HEK293T (cell line): ENCODE data around the gene ZSCAN10.

ENCODE experiments used
- CTCF ChIA-PET: fragments of 350-600 bp; formaldehyde crosslinking; extraction: SDS; loops from one replicate; lab custom pipeline; 2021; ENCODE audit warnings: antibody characterized with exemption, inconsistent platforms; lab: Yijun Ruan, JAX
- POLR2A ChIA-PET: fragments of 350-600 bp; formaldehyde crosslinking; extraction: SDS; loops from one replicate; lab custom pipeline; 2020; ENCODE audit warnings: antibody characterized with exemption, inconsistent platforms; lab: Yijun Ruan, JAX
- DNase-seq: peaks from one replicate; pipeline ENCODE4 v3.0.0; 2012; ENCODE audit warnings: mixed read lengths; ENCODE audit errors: extremely low spot score
- ARNT ChIP-seq: fragments of 450-650 bp; IDR thresholded peaks from 2 replicates; pipeline ENCODE4 v1.6.1; 2017; ENCODE audit warnings: mild to moderate bottlenecking
- BHLHE40 ChIP-seq: fragments of 450-650 bp; IDR thresholded peaks from 2 replicates; pipeline ENCODE4 v1.6.1; 2016; ENCODE audit warnings: mild to moderate bottlenecking, moderate library complexity, borderline replicate concordance
- CTBP1 ChIP-seq: fragments of 450-650 bp; IDR thresholded peaks from 2 replicates; pipeline ENCODE4 v1.6.1; 2016; ENCODE audit warnings: borderline replicate concordance
- ELF4 ChIP-seq: fragments of 450-650 bp; IDR thresholded peaks from 2 replicates; pipeline ENCODE4 v1.6.1; 2017; ENCODE audit warnings: antibody characterized with exemption
- FOXA1 ChIP-seq: fragments of 450-650 bp; IDR thresholded peaks from 2 replicates; pipeline ENCODE4 v1.6.1; 2016; ENCODE audit warnings: mild to moderate bottlenecking
- FOXK2 ChIP-seq: fragments of 450-650 bp; IDR thresholded peaks from 2 replicates; pipeline ENCODE4 v1.6.1; 2016; ENCODE audit warnings: mild to moderate bottlenecking
- FOXM1 ChIP-seq: fragments of 450-650 bp; IDR thresholded peaks from 2 replicates; pipeline ENCODE4 v1.6.1; 2017; ENCODE audit warnings: mild to moderate bottlenecking, borderline replicate concordance
- HDGF ChIP-seq: fragments of 450-650 bp; IDR thresholded peaks from 2 replicates; pipeline ENCODE4 v1.6.1; 2017; ENCODE audit warnings: antibody characterized with exemption, borderline replicate concordance
- L3MBTL2 ChIP-seq: fragments of 450-650 bp; conservative IDR thresholded peaks from 2 replicates; pipeline ENCODE4 v1.6.1; 2016; ENCODE audit warnings: mild to moderate bottlenecking
- LEF1 ChIP-seq: fragments of 450-650 bp; IDR thresholded peaks from 2 replicates; pipeline ENCODE4 v1.6.1; 2017; ENCODE audit warnings: mild to moderate bottlenecking, borderline replicate concordance
- NFRKB ChIP-seq: fragments of 450-650 bp; IDR thresholded peaks from 2 replicates; pipeline ENCODE4 v1.6.1; 2016; ENCODE audit warnings: mild to moderate bottlenecking, moderate library complexity
- PKNOX1 ChIP-seq: fragments of 450-650 bp; IDR thresholded peaks from 2 replicates; pipeline ENCODE4 v1.6.1; 2016
- SP1 ChIP-seq: fragments of 450-650 bp; IDR thresholded peaks from 2 replicates; pipeline ENCODE4 v1.6.1; 2017
- SUZ12 ChIP-seq: fragments of 450-650 bp; IDR thresholded peaks from 2 replicates; pipeline ENCODE4 v1.6.1; 2016; ENCODE audit warnings: mild to moderate bottlenecking
- TARDBP ChIP-seq: fragments of 450-650 bp; IDR thresholded peaks from 2 replicates; pipeline ENCODE4 v1.6.1; 2016
- ZNF384 ChIP-seq: fragments of 450-650 bp; IDR thresholded peaks from 2 replicates; pipeline ENCODE4 v1.6.1; 2016

The ZSCAN10 gene

GRCh38 chr16:3068487-3068886 lies 30.6 kb downstream of the ZSCAN10 start:
- CTCF ChIA-PET = interaction anchor here (0.6 kb wide), 1 partner anchor 127 kb away, joined by 3 read pairs; no protein-coding TSS in a partner anchor
- TF ChIP-seq SP1 (no peak), CTBP1 (no peak), FOXK2 (no peak), PKNOX1 (no peak), BHLHE40 (no peak), ZNF384 (no peak), HDGF (no peak), SUZ12 (no peak), ARNT (no peak), FOXA1 (no peak), FOXM1 (no peak), ELF4 (no peak), L3MBTL2 (no peak), TARDBP (no peak), LEF1 (no peak), NFRKB (no peak)
- no peak for DNase-seq
- POLR2A ChIA-PET = no interaction called here

- ChIA-PET POLR2A (no interaction called here), CTCF (no interaction called here)
- no peak for DNase-seq
- TF ChIP-seq PKNOX1 (no peak), L3MBTL2 (no peak), ELF4 (no peak), NFRKB (no peak), TARDBP (no peak), FOXA1 (no peak), HDGF (no peak), FOXK2 (no peak), FOXM1 (no peak), CTBP1 (no peak), BHLHE40 (no peak), ZNF384 (no peak), LEF1 (no peak), ARNT (no peak), SP1 (no peak), SUZ12 (no peak)
Measured at GRCh38 chr16:3066440-3066748, 32.7 kb downstream of the ZSCAN10 start.

- CTCF ChIA-PET = no interaction called here
Measured at GRCh38 chr16:3065742-3066439, 33.2 kb downstream of the ZSCAN10 start.

GRCh38 chr16:3065069-3065741 lies 33.9 kb downstream of the ZSCAN10 start, which contains the start of gene IL32:
TSS of gene IL32 (plus strand) at chr16:3065640. CDS start at chr16:3065812, 172 bp downstream.
- no peak for DNase-seq
- POLR2A ChIA-PET = interaction anchor here (1.6 kb wide), 1 partner anchor 70 kb away, joined by 4 read pairs; the partner anchor contains the start of gene ZNF213
- CTCF ChIA-PET = no interaction called here
- TF ChIP-seq L3MBTL2 (no peak), CTBP1 (no peak), NFRKB (no peak), ZNF384 (no peak), TARDBP (no peak), HDGF (no peak), LEF1 (no peak), FOXK2 (no peak), ARNT (no peak), FOXA1 (no peak)

More at GRCh38 chr16:3065742-3066439, 33.2 kb downstream of the ZSCAN10 start:
- POLR2A ChIA-PET = interaction anchor here (1.6 kb wide), 1 partner anchor 69 kb away, joined by 4 read pairs; the partner anchor contains the start of gene ZNF213
- TF ChIP-seq CTBP1 = no peak
- no peak for TF ChIP-seq ELF4
- no peak for TF ChIP-seq TARDBP
- TF ChIP-seq FOXK2 = no peak
- no peak for TF ChIP-seq ZNF384
- no peak for TF ChIP-seq PKNOX1
- DNase-seq = no peak

GRCh38 chr16:3063625-3064386 lies 35.3 kb downstream of the ZSCAN10 start:
- POLR2A ChIA-PET = interaction anchor here (1.3 to 1.6 kb wide), 2 partner anchors 71 to 84 kb away, joined by 3 to 4 read pairs; partner anchors contain the start of genes PKMYT1 and ZNF213
- DNase-seq = no peak
- TF ChIP-seq FOXK2 (no peak), LEF1 (no peak), FOXA1 (no peak), HDGF (no peak), SUZ12 (no peak), ELF4 (no peak), CTBP1 (no peak), TARDBP (no peak), FOXM1 (no peak), L3MBTL2 (no peak), BHLHE40 (no peak)
- CTCF ChIA-PET = no interaction called here
